Left ventricle myocardium superior (tissue), 1 donor: ENCODE results near the gene CYP2E1. TPM values are rescaled to one million over a fixed set of nuclear protein-coding genes. Genes with fewer than 3 reads are reported as not detected.
"Not testable (repeated sequence)": the region's sequence is repeated elsewhere in the genome, so short reads cannot be mapped to it uniquely, and the experiment has no call there.

Experiments
- ATAC-seq: fragments of 200-7000 bp; cut with Tn5 transposase; one replicate; pipeline ENCODE4 v1.9.1; 2020; ENCODE audit warnings: mild to moderate bottlenecking, moderate library complexity
- DNase-seq: peaks from one replicate; pipeline ENCODE4 v3.0.0-alpha.2; 2020
- intact Hi-C: fragments of 100-400 bp; cut with micrococcal nuclease; formaldehyde crosslinking; loops from one replicate; pipeline ENCODE4 v1.11.0; 2022
- long read RNA-seq: library from polyadenylated mRNA; unstranded; transcript quantifications from one replicate; pipeline ENCODE4 v2.0.0, GENCODE V29; 2021
- total RNA-seq: library from RNA; stranded (reverse); fragmentation: NEBNext Ultra II Directional; extraction: Animal tissue kit (Norgen Biotek cat#: 25700); gene quantifications from one replicate; pipeline ENCODE4 v1.2.1, GENCODE V29; 2021
- donor health status: DM: no; HTN: yes; CAD: no; lungs with severe emphysema.

The CYP2E1 gene
- total RNA-seq: 0.69 TPM
- long read RNA-seq, partial matches to known transcripts: 1 of 1 reads
- long read RNA-seq, other reads (novel, unspliced or antisense): 0 of 1 reads

DNA sequence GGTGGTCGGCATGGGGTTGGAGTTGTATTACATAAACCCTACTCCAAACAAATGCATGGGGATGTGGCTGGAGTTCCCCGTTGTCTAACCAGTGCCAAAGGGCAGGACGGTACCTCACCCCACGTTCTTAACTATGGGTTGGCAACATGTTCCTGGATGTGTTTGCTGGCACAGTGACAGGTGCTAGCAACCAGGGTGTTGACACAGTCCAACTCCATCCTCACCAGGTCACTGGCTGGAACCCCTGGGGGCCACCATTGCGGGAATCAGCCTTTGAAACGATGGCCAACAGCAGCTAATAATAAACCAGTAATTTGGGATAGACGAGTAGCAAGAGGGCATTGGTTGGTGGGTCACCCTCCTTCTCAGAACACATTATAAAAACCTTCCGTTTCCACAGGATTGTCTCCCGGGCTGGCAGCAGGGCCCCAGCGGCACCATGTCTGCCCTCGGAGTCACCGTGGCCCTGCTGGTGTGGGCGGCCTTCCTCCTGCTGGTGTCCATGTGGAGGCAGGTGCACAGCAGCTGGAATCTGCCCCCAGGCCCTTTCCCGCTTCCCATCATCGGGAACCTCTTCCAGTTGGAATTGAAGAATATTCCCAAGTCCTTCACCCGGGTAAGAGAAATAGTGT lies at the start of gene CYP2E1:
Gene CYP2E1 (plus strand): TSS at position 407 of the 632 bp plus-strand sequence. CDS start 33 bp downstream, at position 440.
- no peak for DNase-seq
- ATAC-seq: no peak
- intact Hi-C loops: no loop called here

DNA sequence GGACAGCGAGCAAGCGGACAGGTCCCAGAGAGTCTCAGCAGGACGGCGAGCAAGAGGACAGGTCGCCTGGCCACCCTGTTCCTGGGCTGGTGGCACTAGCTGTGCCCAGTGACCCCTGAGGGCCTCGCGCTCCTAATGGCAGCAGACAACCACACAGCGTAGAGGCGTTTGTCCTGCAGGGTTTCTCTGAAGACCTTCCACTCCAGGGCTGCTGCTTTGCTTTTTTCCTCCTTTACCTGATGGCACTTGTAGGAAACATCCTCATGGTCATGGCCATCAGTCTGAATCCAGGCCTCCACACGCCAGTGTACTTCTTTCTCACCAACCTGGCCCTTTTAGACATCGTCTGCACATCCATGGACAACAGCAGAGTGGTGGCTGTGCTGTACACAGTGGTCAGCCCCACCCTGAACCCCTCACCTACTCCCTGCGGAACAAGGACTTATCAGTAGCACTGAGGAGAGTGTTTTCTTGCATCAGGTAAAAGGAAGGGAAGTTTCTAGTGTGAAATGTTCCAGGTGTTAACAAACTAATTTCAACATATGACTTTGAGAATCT lies 46.0 kb upstream of the CYP2E1 start:
- DNase-seq: no peak
- intact Hi-C loops: no loop called here
- no peak for ATAC-seq

DNA sequence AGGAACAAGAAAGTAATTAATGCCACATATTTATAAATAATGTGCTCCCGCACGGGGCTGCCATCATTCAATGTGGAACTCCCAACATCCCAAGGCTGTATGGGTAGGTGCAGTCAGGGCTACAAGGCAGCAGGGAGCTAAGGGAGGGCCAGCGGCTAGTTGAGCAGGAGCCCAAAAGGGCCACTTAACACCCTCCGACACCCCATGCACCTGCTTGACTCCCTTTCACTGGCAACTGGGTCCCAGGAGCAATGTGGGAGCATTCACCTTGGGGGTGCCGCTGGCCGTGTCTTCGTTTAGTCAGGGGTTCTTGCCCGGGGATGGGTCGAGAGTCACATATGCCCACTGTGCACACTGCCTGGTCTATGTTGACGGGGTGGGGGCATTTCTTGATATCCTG lies 45.5 kb upstream of the CYP2E1 start:
- no peak for ATAC-seq
- intact Hi-C loops: no loop called here

GRCh38 chr10:133484818-133485217 lies 42.3 kb upstream of the CYP2E1 start:
- ATAC-seq (no peak), DNase-seq (no peak)
- intact Hi-C loops: no loop called here

More for the DNA sequence above, 45.5 kb upstream of the CYP2E1 start:
- no peak for DNase-seq

- intact Hi-C loops: no loop called here
- ATAC-seq: no peak
- DNase-seq: no peak
These were observed 40.1 kb upstream of the CYP2E1 start for GRCh38 chr10:133487085-133487484.

DNA sequence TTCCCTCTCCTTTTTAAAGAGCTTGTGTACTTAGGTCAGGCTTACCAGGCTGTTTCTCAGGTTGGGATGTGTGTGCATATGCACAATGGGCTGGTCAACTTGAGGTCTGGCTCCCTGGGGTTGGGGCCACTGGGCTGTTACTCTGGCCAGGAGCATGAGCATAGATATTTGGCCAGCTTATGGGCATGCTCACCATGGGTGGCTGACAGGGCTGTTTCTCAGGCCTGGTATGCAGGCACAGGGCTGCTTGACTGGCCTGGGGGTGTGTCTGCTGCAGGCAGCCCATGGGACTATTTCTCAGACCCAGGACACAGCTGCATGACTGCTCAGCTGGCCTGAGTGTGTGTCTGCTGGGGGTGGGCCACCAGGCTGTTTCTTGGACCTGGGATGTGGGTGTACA lies 38.8 kb upstream of the CYP2E1 start:
- intact Hi-C loops: no loop called here
- no peak for DNase-seq
- ATAC-seq: no peak

DNA sequence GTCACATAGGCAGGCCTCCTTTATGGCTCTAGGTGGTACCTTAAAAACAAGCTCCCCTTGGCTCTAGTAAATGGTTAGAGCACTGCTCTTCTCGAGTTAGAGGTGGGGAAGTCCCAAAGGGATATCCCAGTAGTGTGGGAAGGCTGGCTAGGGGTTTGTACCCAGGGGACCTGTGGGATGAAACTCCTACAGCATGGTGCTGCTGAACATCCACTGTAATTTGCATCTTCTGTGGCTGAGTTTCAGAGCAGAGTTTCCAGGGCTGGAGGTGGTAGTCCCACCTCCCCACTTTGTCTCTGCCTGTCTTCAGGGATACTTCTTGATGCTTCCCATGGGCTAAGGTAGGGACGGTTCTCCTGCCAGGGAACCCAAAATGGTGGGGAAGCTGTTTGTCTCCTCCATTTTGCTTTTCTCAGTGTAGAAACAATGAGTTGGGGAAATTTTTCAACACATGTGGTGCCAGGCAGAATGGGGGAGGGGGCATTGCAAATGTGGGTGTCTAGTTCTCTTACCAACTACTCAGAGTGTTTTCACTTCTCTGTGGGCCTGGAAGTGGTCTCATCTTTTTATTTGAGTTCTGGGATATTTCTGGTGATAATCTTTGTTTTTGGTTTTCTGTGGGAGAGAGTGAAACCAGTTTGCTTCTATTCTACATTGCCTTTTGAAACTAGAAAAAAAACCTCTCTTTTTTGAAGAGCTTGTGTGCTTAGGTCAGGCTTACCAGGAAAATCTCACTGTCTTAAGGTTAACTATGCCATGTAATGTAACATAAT lies 37.2 kb upstream of the CYP2E1 start:
- intact Hi-C loops: no loop called here
- DNase-seq (no peak), ATAC-seq (no peak)

DNA sequence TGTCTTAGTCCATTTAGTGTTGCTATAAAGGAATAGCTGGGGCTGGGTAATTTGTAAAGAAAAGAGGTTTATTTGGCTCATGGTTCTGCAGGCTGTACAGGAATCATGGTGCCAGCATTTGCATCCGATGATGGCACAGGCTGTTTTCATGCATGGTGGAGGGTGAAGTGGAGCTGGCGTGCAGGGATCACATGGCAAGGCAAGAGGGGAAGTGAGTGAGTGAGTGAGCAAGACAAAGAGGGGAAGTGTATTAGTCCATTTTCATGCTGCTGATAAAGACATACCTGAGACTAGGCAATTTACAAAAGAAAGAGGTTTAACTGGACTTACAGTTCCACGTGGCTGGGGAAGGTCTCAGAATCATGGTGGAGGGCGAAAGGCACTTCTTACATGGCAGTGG lies 33.6 kb upstream of the CYP2E1 start:
- ATAC-seq, intact Hi-C loops, DNase-seq: not testable (repeated sequence)

DNA sequence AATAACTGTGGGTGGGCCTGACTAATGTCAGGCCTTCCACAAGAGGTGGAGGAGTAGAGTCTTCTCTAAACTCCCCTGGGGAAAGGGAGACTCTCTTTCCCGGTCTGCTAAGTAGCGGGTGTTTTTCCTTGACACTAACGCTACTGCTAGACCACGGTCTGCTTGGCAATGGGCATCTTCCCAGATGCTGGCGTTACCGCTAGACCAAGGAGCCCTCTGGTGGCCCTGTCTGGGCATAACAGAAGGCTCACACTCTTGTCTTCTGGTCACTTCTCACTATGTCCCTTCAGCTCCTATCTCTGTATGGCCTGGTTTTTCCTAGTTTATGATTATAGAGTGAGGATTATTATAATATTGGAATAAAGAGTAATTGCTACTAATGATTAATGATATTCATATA lies 29.8 kb upstream of the CYP2E1 start:
- DNase-seq, ATAC-seq, intact Hi-C loops: not testable (repeated sequence)

GRCh38 chr10:133499176-133499575 lies 28.0 kb upstream of the CYP2E1 start:
- intact Hi-C loops, ATAC-seq, DNase-seq: not testable (repeated sequence)

DNA sequence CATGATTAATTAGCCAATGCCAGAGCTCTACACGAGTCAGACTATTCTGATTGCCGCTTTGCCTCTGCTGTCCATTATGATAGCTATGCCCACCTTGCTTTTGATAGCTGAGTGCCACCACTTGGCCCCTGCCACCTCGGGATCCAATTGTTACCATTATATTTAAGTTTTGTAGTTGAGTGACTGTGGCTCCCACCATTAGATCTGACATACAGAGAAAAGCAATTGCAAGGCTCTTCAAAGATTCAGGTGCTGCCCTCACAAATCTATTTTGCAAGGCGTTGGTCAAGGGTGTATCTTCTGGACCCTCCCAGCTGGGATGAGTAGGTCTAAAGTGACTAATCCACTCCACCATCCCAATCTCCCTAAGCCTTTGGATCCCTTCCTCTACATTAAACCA lies 26.3 kb upstream of the CYP2E1 start:
- DNase-seq, intact Hi-C loops, ATAC-seq: not testable (repeated sequence)

- ATAC-seq: no peak
- DNase-seq: no peak
- intact Hi-C loops: no loop called here
These were observed 17.5 kb upstream of the CYP2E1 start for GRCh38 chr10:133509700-133510099.

DNA sequence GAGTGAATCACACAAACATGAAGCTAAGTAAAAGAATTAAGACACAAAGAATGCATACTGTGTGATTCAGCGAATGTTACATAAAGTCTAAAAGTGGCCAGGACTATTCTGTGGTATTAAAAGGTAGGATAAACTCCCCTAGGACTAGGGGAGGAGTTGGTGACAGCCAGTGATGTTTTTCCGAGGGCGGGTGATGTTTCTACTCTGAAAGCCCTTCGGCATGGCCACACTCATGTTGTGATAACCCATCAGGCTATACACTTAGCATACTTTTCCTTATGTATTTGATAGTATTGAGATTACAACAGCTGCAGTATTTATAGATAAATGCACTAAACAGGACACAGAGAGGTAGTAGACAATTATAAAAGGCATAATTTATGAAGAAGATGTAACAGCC lies 15.8 kb upstream of the CYP2E1 start:
- ATAC-seq (no peak), DNase-seq (no peak)
- intact Hi-C loops: no loop called here

- intact Hi-C loops: no loop called here
- DNase-seq: no peak
These were observed 15.1 kb upstream of the CYP2E1 start for GRCh38 chr10:133511907-133512528.

DNA sequence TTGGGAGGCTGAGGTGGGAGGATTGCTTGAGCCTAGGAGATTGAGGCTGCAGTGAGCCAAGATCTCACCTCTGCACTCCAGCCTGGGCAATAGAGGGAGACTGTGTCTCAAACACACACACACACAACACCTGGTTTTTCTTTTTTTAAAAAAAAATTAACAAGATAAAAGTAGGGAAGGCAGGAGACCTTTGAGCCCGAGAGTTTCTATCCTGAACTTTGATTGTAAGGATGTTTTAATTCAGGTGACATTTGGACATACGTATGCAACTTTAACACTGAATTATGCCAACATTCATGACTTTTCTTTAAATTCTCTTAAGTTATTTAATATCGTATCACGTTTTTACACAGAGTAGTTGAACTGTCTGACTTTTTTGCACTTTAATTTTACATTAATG lies 11.7 kb upstream of the CYP2E1 start:
- DNase-seq: no peak
- intact Hi-C loops: no loop called here
- no peak for ATAC-seq

More at GRCh38 chr10:133511907-133512528, 15.1 kb upstream of the CYP2E1 start:
- ATAC-seq: no peak

- ATAC-seq (no peak), DNase-seq (no peak)
- intact Hi-C loops: no loop called here
These were observed 11.1 kb upstream of the CYP2E1 start for GRCh38 chr10:133516057-133516456.

DNA sequence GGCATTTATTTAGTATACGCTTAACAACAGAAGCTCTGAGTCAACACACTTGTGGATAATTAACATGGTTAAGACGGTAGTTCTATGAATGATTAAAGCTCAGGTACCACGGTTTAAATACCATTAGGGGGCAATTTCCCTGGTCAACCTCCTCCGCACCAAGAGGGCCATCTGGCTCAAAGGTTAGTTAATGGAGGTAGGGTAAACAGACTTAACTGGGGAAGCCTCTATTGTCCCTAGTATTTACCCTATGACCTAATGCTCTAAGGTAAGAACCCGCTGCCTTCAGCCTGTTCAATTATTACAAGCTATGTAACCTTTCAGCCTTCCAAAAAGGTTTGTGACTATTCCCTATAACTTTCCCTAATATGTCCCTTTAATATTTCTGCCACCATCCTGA lies 8.6 kb upstream of the CYP2E1 start:
- ATAC-seq, intact Hi-C loops, DNase-seq: not testable (repeated sequence)

DNA sequence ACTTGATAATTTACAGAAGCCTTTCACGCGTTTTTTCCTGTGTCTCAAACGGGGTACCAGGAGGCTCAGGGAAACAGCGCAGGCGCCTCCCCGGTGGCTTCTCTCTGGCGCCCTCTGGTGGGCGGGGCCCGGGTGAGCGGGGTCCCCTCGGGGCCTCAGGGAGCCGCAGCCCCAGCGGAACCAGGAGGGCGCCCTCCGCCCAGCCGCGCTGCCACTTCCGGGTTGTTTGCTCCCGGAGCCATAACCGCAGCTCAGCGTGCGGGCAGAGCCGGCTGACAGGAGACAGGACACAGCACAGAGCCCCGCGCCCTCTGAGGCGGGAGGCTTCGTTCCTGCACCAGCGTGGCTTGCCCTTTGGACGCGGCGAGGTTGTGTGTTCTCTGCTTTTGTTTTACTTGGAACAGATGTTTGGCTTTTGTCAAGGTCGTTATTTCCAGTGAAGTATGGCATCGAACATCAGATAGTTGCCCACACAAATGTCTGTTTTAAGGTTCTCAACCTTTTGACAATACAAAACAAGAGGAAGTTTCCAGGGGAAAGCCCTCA lies 6.9 kb upstream of the CYP2E1 start:
- ATAC-seq (peak; percentile 98), DNase-seq (peak; percentile 92)
- intact Hi-C loops: no loop called here

DNA sequence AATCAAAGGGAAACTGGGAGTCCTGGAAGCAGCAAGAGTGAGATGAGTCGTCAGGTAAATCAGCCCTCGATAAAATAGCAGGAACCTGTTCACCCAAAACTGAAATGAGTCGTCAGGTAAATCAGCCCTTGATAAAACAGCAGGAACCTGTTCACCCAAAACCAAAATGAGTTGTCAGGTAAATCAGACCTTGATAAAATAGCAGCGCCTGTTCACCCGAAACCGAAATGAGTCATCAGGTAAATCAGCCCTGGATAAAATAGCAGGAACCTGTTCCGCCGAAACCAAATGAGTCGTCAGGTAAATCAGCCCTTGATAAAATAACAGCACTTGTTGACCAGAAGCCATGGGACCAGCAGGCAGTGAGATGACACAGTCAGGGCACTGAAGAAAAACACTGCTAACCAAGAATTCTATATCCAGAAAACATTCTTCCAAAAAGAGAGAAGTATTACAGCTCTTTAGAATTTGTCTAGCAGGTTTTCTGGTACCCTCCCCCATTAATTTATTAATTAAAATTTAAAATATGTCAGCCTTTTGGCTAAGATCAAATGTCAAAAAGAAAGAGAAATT lies 3.4 kb upstream of the CYP2E1 start:
- no peak for ATAC-seq
- intact Hi-C loops: no loop called here
- no peak for DNase-seq
